ENCODE data around the gene MARCHF11.

The MARCHF11 gene

GRCh38 chr5:16081376-16081955 is 98.1 kb downstream of the MARCHF11 start:
- TF ChIP-seq SIN3A (IDR thresholded peaks at IDR 0.05; ENCODE audit: borderline replicate concordance, insufficient read depth, low read length) (no peak), FOXP2 (optimal IDR thresholded peaks at IDR 0.05; ENCODE audit: borderline replicate concordance, extremely low read depth, extremely low read length, insufficient read depth) (no peak), POLR2AphosphoS5 (IDR thresholded peaks at IDR 0.05; ENCODE audit: low read depth, low read length) (no peak), TAF1 (IDR thresholded peaks at IDR 0.05; ENCODE audit: borderline replicate concordance, insufficient read depth, low read length) (no peak), REST (IDR thresholded peaks at IDR 0.05; ENCODE audit: insufficient read depth in 1 of 2, low read depth in 2 of 2, low read length in 2 of 2) (no peak)

GRCh38 chr5:16076657-16077056 is 102.9 kb downstream of the MARCHF11 start:
- TF ChIP-seq SIN3A (IDR thresholded peaks at IDR 0.05; ENCODE audit: borderline replicate concordance, insufficient read depth, low read length) (no peak), TAF1 (IDR thresholded peaks at IDR 0.05; ENCODE audit: borderline replicate concordance, insufficient read depth, low read length) (no peak), POLR2AphosphoS5 (IDR thresholded peaks at IDR 0.05; ENCODE audit: low read depth, low read length) (no peak), FOXP2 (optimal IDR thresholded peaks at IDR 0.05; ENCODE audit: borderline replicate concordance, extremely low read depth, extremely low read length, insufficient read depth) (no peak), REST (IDR thresholded peaks at IDR 0.05; ENCODE audit: insufficient read depth in 1 of 2, low read depth in 2 of 2, low read length in 2 of 2) (no peak)

- no peak for TF ChIP-seq POLR2AphosphoS5 (IDR thresholded peaks at IDR 0.05; ENCODE audit: low read depth, low read length)
- no peak for TF ChIP-seq SIN3A (IDR thresholded peaks at IDR 0.05; ENCODE audit: borderline replicate concordance, insufficient read depth, low read length)
- no peak for TF ChIP-seq FOXP2 (optimal IDR thresholded peaks at IDR 0.05; ENCODE audit: borderline replicate concordance, extremely low read depth, extremely low read length, insufficient read depth)
- TF ChIP-seq REST (IDR thresholded peaks at IDR 0.05; ENCODE audit: insufficient read depth in 1 of 2, low read depth in 2 of 2, low read length in 2 of 2): no peak
- TF ChIP-seq TAF1 (IDR thresholded peaks at IDR 0.05; ENCODE audit: borderline replicate concordance, insufficient read depth, low read length): no peak
These were observed 105.2 kb downstream of the MARCHF11 start for GRCh38 chr5:16074358-16074757.

GRCh38 chr5:16072616-16073015 is 107.0 kb downstream of the MARCHF11 start:
- TF ChIP-seq REST (IDR thresholded peaks at IDR 0.05; ENCODE audit: insufficient read depth in 1 of 2, low read depth in 2 of 2, low read length in 2 of 2): no peak
- TF ChIP-seq POLR2AphosphoS5 (IDR thresholded peaks at IDR 0.05; ENCODE audit: low read depth, low read length): no peak
- no peak for TF ChIP-seq FOXP2 (optimal IDR thresholded peaks at IDR 0.05; ENCODE audit: borderline replicate concordance, extremely low read depth, extremely low read length, insufficient read depth)
- no peak for TF ChIP-seq SIN3A (IDR thresholded peaks at IDR 0.05; ENCODE audit: borderline replicate concordance, insufficient read depth, low read length)

GRCh38 chr5:16067415-16067814 is 112.2 kb downstream of the MARCHF11 start:
- TF ChIP-seq REST (IDR thresholded peaks at IDR 0.05; ENCODE audit: insufficient read depth in 1 of 2, low read depth in 2 of 2, low read length in 2 of 2): no peak
- no peak for TF ChIP-seq TAF1 (IDR thresholded peaks at IDR 0.05; ENCODE audit: borderline replicate concordance, insufficient read depth, low read length)
- no peak for TF ChIP-seq POLR2AphosphoS5 (IDR thresholded peaks at IDR 0.05; ENCODE audit: low read depth, low read length)
- no peak for TF ChIP-seq FOXP2 (optimal IDR thresholded peaks at IDR 0.05; ENCODE audit: borderline replicate concordance, extremely low read depth, extremely low read length, insufficient read depth)
- TF ChIP-seq SIN3A (IDR thresholded peaks at IDR 0.05; ENCODE audit: borderline replicate concordance, insufficient read depth, low read length): no peak

Data from PFSK-1 (cell line).